Uterus (tissue), 2 donors: Measurements from ENCODE around the gene C1orf210.

Experiments
- POLR2A ChIP-seq, 2 donors: fragments of 450-650 bp; IDR thresholded peaks; one replicate each; pipeline ENCODE4 v1.6.1; 2016; ENCODE audit warnings: antibody characterized with exemption in 2 of 2, mild to moderate bottlenecking in 1 of 2, moderate library complexity in 1 of 2
- TF ChIP-seq, protein P1 (sequence below), 4 experiments: fragments of 200-600 bp in 2 of 4; fragments of 450-650 bp in 2 of 4; sonication (generic) in 2 of 4; IDR thresholded peaks; one replicate each; pipeline ENCODE4 v1.5.1; 2016 to 2019; ENCODE audit warnings: antibody characterized with exemption in 4 of 4, mild to moderate bottlenecking in 2 of 4, moderate library complexity in 1 of 4

DNA sequence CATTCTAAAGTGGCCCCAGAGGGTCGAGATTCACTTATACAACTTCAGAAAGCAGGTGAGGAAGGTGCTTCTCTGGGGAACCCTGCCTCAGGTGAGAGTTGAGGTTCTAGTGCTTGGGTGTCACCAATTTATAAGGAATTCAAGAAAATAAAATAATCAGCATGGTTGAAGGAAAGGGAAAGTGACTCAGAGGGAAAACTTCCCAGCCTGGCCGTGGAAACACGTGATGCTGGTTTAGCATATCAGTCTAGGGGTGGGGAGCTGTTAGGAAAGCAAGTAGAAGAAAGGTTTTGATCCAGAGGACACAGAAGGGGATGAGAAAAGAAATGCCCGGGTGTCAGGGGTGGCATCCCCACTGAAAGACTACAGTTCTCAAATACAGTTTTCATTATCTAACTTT, 53.3 kb downstream of the C1orf210 start:
- TF ChIP-seq POLR2A (IDR thresholded peaks at IDR 0.05): no peak
- TF ChIP-seq, protein P1, sequence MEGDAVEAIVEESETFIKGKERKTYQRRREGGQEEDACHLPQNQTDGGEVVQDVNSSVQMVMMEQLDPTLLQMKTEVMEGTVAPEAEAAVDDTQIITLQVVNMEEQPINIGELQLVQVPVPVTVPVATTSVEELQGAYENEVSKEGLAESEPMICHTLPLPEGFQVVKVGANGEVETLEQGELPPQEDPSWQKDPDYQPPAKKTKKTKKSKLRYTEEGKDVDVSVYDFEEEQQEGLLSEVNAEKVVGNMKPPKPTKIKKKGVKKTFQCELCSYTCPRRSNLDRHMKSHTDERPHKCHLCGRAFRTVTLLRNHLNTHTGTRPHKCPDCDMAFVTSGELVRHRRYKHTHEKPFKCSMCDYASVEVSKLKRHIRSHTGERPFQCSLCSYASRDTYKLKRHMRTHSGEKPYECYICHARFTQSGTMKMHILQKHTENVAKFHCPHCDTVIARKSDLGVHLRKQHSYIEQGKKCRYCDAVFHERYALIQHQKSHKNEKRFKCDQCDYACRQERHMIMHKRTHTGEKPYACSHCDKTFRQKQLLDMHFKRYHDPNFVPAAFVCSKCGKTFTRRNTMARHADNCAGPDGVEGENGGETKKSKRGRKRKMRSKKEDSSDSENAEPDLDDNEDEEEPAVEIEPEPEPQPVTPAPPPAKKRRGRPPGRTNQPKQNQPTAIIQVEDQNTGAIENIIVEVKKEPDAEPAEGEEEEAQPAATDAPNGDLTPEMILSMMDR (IDR thresholded peaks at IDR 0.05): no peak
